GM18511 (cell line): ENCODE data around the gene HENMT1.

Experiments
- ATAC-seq: cut with Tn5 transposase; IDR thresholded peaks from one replicate; pipeline ENCODE4 v1.9.1; 2021; ENCODE audit warnings: mild to moderate bottlenecking, moderate library complexity; ENCODE audit not compliant: unreplicated experiment

The HENMT1 gene

GRCh38 chr1:108628665-108629064 is 32.2 kb downstream of the HENMT1 start:
- ATAC-seq: no peak

DNA sequence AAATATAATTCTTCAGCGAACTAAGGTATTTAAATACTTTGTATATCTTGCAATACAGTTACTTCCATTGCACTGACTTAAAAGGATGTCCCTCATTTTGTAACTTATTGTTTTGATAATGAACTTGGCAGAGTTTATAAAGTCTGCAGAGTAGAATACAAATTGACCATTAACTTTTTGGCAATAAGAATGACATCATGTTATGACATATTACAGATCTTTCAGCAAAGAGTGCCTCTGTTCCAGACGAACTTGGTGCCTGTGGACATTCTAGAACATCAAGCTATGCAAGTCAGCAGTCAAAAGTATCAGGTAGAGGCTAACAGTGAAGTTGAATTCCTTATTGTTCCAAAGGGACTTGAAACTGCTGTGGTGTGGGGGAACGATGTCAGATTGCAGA is 32.9 kb downstream of the HENMT1 start:
- ATAC-seq: no peak

GRCh38 chr1:108627256-108627655 is 33.6 kb downstream of the HENMT1 start:
- no peak for ATAC-seq

DNA sequence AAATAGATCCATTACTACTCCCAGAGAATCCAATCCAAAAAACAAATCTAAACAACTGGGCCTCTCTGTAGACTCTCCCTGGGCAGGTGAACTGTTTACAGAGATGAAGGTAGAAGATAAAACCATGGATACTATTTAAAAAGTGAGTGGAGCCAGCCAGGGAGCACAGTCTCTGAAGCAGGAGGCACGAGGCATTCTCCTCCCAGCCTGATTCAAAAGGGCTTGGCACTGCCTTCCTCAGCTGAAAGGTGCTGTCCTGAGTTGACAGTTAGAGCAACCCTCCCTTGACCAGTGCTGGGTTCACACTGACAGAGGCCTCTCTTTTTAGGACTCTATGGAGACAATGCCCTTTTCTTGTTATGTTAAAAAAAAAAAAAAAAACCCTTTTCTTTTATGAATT is 36.8 kb downstream of the HENMT1 start:
- ATAC-seq: no peak

DNA sequence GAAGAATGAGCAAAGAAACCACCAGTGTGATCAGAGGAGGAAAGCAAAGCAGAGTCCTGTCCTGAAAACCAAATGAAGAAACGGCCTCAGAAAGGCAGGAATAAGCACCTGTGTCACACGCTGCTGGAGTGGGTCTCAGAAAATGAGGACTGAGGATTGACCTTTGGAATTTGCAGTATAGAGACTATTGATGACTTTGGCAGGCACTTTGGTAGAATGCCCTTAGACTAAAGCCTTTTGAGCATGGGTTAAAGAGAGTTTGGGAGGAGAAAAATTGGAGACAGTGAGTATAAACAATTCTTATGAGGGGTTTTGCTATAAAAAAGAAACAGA is 43.2 kb downstream of the HENMT1 start:
- no peak for ATAC-seq

DNA sequence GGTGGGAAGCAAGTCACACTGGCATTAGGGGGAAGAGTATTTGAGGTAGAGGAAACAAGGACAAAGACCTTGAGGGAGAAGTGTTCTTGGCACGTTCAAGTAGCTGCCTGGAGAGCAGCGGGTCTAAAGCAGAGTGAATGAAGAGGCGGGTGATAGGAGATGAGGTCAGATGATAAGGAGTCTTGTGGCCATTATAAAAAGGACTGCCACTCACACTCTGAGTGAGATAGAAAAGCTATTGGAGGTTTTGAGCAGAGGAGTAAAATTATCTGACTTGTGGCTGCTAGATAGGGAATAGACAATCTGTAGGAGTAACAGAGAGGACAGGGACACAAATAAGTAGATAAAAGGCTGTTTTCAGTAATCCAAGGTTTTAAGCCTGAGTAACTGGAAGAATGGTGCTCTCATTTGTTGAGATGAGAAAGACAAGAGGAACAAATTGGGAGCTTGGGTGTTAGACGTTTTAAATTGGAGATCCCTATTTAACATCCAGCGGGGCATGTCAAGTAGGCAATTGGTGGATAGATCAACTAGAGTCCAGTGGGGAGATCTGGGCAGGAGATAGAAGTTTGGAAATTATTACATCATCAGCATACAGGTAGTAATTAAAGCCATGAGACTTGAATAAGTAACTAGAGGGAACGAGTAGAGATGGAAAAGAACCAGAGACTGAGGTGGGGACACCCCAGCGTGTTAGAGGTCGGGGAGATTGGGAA is 43.7 kb downstream of the HENMT1 start:
- ATAC-seq: no peak

GRCh38 chr1:108615544-108615943 is 45.3 kb downstream of the HENMT1 start:
- ATAC-seq: no peak

DNA sequence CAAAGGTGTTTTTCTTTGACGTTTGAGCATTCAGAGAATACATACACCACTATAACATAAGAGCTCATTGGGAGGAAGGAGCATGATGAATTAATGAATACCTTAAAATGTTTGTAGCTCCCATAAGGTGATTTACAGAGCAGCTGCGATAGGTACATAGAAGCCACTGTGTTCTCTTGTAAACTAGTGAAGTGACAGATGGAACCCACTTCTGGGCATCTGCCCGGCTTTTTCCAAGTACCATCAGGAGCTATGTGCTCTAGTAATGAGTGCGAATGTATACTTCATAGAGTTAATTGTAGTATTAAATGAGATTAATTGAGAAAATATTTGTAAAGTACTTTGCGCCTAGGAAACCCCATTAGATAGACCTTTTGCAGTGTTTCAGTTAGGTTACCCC is 48.4 kb downstream of the HENMT1 start:
- ATAC-seq: no peak

DNA sequence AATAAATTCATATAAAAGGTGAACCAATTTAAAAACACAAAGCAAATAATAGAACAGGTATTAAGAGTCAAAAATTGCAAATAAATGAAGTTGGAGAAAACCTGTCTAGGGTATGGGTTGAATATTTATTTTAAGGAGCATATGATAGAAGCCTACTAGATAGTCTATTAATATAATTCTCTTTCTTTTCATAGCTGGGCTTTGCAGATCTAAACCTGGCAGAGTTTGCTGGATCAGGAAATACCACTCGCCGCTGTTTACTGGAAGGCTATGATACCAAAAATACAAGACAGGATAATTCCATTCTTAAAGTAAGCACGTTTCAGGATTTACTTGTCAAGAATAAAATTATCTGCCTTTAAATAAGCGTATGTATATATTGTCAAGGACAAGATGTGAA is 48.9 kb downstream of the HENMT1 start:
- no peak for ATAC-seq

GRCh38 chr1:108610073-108610472 is 50.8 kb downstream of the HENMT1 start:
- ATAC-seq: no peak

- no peak for ATAC-seq
Observed at GRCh38 chr1:108609483-108610049, 51.3 kb downstream of the HENMT1 start.

DNA sequence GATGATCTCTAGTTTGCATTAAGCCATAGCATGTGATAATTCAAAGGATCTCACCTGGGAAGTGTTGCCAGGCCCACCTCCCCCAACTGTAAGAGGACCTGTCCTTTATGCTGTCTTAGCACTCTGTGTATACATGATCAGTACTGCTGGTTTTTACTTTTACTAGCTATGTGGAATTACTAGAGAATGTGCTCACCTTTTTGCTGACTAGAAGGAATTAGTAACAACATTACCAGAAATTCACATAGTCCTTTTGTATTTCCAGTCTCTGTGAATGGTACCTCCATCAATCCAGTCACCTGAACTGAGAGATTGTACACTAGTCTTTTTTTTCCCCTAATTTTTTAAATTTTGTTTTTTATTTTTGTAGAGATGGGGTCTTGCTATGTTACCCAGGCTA is 54.4 kb downstream of the HENMT1 start:
- no peak for ATAC-seq

GRCh38 chr1:108605633-108606032 is 55.3 kb downstream of the HENMT1 start:
- ATAC-seq: no peak

DNA sequence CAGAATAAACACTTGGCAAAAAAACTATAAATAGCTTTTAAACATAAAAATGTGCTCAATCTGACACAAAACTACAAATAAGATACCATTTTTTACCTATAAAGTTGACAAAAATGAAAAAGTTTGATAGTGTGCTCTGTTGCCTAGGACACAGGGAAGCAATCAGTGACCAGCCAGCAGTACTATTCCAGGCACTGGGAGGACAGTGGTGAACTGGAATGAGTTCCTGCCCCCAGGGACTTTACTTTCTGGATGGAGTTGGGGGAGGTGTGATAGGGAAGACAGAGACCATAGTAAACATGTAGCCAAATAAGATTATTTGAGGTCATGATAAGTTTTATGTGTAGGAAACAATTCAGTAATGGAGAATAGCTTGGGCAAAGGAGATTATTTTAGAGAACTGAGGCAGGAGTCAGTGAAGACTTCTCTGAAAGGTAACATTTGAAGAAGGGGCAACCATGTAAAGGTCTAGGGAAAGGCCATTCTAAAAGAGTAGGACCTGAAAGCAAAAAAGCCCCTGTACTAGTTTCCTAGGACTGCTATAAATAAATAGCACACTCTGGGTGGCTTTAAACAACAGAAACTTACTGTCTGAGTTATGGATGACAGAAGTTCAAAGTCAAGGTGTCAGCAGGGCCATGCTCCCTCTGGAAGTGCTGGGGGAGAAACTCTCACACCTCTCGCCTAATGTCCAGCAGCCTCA is 59.0 kb downstream of the HENMT1 start:
- ATAC-seq: no peak

DNA sequence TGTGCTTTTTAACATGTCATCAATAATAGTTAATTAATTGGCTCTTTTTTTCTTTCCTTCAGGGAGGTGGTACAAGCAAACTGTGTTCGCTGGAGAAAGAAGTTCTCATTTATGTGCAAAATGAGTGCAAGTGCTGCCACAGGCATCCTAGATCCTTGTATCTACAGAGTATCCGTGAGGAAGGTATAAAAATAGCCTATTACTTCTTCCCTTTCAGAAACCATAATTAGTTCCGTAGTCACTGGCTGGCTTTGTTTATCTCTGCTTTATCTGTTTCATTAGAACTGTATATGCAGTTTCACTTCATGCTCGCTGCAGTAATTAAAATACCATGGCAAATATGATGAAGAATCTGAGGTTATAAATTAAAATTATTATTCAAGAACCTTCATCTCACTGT is 60.4 kb downstream of the HENMT1 start:
- ATAC-seq: no peak

DNA sequence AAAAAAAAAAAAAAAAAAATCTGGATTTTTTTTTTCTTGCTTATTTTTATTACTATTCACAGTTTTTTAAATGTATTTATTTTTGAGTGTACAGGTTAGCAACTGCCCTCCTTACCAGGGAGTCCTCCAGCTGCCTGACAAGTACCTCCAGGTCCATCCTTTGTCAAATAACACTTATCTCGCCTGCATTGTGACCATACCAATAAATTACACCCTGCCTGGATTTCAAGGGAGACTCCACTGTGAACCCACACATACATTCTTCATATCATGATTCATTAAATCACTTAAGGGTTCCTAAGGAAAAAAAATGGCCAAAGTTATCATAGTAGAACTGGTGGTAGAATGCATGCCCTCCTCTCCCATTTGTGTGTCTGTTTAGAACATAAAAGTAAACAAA is 62.6 kb downstream of the HENMT1 start:
- no peak for ATAC-seq
